ENCODE measurements around the gene RAB6A. TPM values are rescaled to one million over a fixed set of nuclear protein-coding genes. Genes with fewer than 3 reads are reported as not detected.

Gene RAB6A
- total RNA-seq, 1 donor from 2014 or later, result 185 TPM

DNA sequence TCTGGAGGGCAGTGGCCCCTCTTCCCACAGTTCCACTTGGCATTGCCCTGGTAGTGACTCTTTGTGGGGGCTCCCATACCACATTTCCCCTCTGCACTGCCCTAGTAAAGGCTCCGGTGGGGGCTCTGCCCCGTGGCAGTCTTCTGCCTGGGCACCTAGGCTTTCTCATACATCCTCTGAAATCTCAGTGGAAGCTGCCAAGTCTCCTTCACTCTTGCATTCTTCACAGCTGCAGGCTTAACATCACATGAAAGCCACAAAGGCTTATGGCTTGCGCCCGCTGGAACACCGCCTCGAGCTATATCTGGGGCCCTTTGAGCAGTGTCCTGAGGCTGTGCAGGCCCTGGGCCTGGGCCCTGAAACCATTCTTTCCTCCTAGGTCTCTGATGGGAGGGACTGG is 89.2 kb downstream of the RAB6A start:
- no peaks in the 10 kb centered on the region for H3K4me1 Mint-ChIP-seq (ENCODE audit: low read depth)
- TF ChIP-seq, protein P1, sequence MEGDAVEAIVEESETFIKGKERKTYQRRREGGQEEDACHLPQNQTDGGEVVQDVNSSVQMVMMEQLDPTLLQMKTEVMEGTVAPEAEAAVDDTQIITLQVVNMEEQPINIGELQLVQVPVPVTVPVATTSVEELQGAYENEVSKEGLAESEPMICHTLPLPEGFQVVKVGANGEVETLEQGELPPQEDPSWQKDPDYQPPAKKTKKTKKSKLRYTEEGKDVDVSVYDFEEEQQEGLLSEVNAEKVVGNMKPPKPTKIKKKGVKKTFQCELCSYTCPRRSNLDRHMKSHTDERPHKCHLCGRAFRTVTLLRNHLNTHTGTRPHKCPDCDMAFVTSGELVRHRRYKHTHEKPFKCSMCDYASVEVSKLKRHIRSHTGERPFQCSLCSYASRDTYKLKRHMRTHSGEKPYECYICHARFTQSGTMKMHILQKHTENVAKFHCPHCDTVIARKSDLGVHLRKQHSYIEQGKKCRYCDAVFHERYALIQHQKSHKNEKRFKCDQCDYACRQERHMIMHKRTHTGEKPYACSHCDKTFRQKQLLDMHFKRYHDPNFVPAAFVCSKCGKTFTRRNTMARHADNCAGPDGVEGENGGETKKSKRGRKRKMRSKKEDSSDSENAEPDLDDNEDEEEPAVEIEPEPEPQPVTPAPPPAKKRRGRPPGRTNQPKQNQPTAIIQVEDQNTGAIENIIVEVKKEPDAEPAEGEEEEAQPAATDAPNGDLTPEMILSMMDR (IDR thresholded peaks at IDR 0.05), result no peak
- H3K4me3 Mint-ChIP-seq (ENCODE audit: unreplicated experiment), result no peak overlapping the region
- no peak overlapping the region for H3K27ac Mint-ChIP-seq (ENCODE audit: unreplicated experiment)
- no peak for DNase-seq (ENCODE audit: low spot score)
- H3K9me3 Mint-ChIP-seq (ENCODE audit: low read depth), result no peaks in the 10 kb centered on the region
- H3K27me3 Mint-ChIP-seq (ENCODE audit: low read depth), result no peaks in the 10 kb centered on the region
- peaks cover 8% of the 10 kb centered on the region for H3K36me3 Mint-ChIP-seq (ENCODE audit: low read depth)

DNA sequence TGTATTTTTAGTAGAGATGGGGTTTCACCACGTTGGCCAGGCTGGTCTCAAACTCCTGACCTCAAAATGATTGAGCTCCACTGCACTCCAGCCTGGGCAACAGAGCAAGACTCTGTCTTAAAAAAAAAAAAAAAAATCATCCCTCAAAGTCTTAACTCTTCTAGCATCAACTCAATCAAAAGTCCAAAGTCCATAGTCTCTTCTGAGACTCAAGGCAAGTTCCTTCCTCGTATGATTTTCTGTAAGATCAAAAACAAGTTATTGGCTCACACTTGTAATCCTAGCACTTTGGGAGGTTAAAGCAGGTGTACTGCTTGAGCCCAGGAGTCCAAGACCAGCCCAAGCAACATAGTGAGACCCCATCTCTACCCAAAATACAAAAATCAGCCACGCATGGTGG is 90.1 kb downstream of the RAB6A start:
- H3K4me3 Mint-ChIP-seq (ENCODE audit: unreplicated experiment), result no peak overlapping the region
- H3K9me3 Mint-ChIP-seq (ENCODE audit: low read depth), result no peaks in the 10 kb centered on the region
- no peak for DNase-seq (ENCODE audit: low spot score)
- no peaks in the 10 kb centered on the region for H3K27me3 Mint-ChIP-seq (ENCODE audit: low read depth)
- H3K4me1 Mint-ChIP-seq (ENCODE audit: low read depth), result no peaks in the 10 kb centered on the region
- H3K36me3 Mint-ChIP-seq (ENCODE audit: low read depth), result peaks cover 6% of the 10 kb centered on the region
- no peak overlapping the region for H3K27ac Mint-ChIP-seq (ENCODE audit: unreplicated experiment)
- TF ChIP-seq, protein P1 (IDR thresholded peaks at IDR 0.05), result no peak

DNA sequence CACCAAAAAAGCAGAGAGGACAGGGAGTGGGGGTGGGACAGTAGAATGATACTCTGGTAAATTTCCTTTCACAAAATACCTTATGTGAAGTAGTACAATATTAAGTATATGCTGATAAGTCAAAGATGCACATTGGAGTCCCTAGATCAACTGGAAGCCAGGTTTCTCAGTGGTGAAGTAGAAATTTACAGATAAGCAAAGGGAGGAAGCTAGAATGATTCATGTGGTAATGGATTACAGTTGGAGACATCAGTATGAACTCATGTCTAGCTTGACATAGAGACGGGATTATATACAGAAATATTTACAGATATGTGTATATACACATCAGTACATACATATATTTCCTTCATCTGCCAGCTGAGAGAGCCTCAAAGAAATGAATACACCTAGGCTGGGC is 93.0 kb downstream of the RAB6A start:
- Mint-ChIP-seq H3K27me3 (ENCODE audit: low read depth) (no peaks in the 10 kb centered on the region), H3K27ac (ENCODE audit: unreplicated experiment) (no peak overlapping the region), H3K4me3 (ENCODE audit: unreplicated experiment) (no peak overlapping the region), H3K9me3 (ENCODE audit: low read depth) (no peaks in the 10 kb centered on the region), H3K36me3 (ENCODE audit: low read depth) (no peaks in the 10 kb centered on the region), H3K4me1 (ENCODE audit: low read depth) (peaks cover 9% of the 10 kb centered on the region)
- TF ChIP-seq, protein P1 (IDR thresholded peaks at IDR 0.05), result no peak
- DNase-seq (ENCODE audit: low spot score), result no peak

DNA sequence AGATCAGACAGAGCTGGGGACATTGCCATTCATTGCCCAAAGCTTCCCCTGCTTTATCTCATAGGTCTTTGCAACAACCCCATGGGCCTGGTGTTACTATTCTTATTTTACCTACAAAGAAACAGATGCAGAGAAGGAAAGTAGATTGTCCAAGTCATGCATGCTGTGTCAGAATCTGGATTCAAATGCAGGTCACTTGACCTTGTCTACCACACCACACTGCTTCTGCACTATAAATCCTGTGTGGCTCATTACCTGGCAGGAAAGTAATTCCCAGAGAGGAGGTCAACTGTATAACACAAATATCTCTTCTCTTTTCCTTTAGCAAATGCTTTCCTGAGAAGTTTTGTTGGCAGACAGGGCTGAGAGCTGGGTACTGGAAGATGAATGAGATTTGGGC is 96.0 kb downstream of the RAB6A start:
- Mint-ChIP-seq H3K4me3 (ENCODE audit: unreplicated experiment) (no peak overlapping the region), H3K4me1 (ENCODE audit: low read depth) (peaks cover 9% of the 10 kb centered on the region), H3K27me3 (ENCODE audit: low read depth) (no peaks in the 10 kb centered on the region), H3K36me3 (ENCODE audit: low read depth) (no peaks in the 10 kb centered on the region), H3K9me3 (ENCODE audit: low read depth) (no peaks in the 10 kb centered on the region), H3K27ac (ENCODE audit: unreplicated experiment) (no peak overlapping the region)
- DNase-seq (ENCODE audit: low spot score), result no peak
- TF ChIP-seq, protein P1 (IDR thresholded peaks at IDR 0.05), result no peak

DNA sequence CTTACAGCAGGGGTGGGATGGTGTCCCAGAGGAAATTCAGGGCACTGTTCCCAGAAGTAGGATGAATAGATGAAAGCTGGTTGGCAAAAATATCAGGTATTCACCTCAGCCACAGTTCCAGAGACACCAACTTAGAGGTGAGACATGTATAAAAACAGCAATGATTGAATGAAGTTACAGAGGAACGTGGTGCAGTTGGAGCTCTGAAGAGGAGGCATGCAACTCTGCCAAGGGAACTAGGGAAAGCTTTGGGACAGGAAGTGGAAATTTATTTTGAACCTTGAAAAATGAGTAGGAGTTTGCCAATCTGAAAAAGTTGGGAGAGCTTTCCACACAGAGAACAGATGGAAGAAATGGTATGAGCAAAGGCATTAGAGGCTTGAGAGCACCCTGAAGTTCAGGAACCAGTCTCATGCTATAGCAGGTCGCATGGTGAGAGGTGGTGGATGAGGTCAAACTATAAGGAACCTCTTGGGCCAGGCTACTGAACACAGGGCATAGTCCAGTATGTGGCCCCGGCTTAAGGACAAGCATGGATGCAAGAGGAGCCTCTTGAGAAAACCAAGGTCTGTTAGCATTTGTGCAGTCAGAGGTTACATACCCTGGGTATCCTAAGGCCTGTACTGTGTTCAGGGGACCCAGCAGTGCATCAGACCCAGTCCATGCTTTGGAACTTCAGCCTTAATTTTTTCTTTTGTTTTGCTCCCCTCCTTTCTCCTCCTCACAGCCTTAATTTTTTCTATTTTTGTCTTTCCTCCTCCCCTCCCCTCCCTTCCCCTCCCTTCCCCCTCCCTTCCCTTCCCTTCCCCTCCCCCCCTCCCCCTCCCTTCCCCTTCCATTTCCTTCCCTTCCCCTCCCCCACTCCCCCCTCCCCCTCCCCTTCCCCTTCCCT is 97.0 kb downstream of the RAB6A start:
- TF ChIP-seq, protein P1 (IDR thresholded peaks at IDR 0.05), result no peak

More for the DNA sequence above, 97.0 kb downstream of the RAB6A start:
- Mint-ChIP-seq H3K9me3 (ENCODE audit: low read depth) (no peaks in the 10 kb centered on the region), H3K4me3 (ENCODE audit: unreplicated experiment) (no peak overlapping the region), H3K36me3 (ENCODE audit: low read depth) (no peaks in the 10 kb centered on the region), H3K4me1 (ENCODE audit: low read depth) (peaks cover 9% of the 10 kb centered on the region), H3K27ac (ENCODE audit: unreplicated experiment) (no peak overlapping the region), H3K27me3 (ENCODE audit: low read depth) (no peaks in the 10 kb centered on the region)
- no peak for DNase-seq (ENCODE audit: low spot score)

All from chondrocyte (in vitro differentiated cells).